Measurements from ENCODE around the gene DCDC2. TPM values are rescaled to one million over a fixed set of nuclear protein-coding genes. Genes with fewer than 3 reads are reported as not detected.

DCDC2 gene
- total RNA-seq, 1 donor from 2014 or later = not detected

DNA sequence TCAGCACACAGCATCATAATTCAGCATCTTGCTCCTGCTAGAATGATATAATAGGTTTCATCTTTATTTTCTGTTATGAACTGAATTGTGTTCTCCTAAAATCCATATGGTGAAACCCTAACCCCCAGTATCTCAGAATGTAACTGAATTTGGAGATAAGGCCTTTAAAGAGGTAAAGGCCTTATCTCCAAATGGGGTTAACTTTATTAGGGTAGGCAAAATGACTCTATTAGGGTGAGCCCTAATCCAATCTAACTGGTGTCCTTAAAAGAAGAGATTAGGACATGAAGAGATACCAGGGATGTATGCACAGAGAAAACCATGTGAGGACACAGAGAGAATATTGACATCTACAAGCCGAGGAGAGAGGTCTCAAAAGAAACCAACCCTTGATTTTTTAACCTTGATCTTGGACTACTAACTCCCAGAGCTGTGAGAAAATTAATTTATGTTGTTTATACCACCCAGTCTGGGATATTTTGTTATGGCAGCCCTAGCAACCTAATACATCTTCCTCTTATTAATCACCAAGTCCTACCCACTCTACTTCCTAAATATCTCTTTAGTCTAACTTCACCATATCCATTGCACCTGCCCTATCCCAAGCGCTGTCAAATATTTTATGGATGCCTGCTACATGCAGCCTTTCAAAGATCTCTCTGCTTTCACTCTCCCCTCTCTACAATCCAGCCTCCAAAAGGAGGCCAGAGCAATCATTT is 36.4 kb upstream of the DCDC2 start:
- Mint-ChIP-seq H3K36me3 (ENCODE audit: unreplicated experiment) (peaks cover 10% of the 10 kb centered on the region), H3K4me1 (ENCODE audit: low read depth, unreplicated experiment) (no peaks in the 10 kb centered on the region), H3K27me3 (ENCODE audit: unreplicated experiment) (peaks cover 2% of the 10 kb centered on the region), H3K27ac (ENCODE audit: unreplicated experiment) (no peak overlapping the region), H3K4me3 (ENCODE audit: unreplicated experiment) (no peak overlapping the region), H3K9me3 (ENCODE audit: unreplicated experiment) (no peaks in the 10 kb centered on the region)
- no peak for DNase-seq
- TF ChIP-seq CTCF (IDR thresholded peaks at IDR 0.05; ENCODE audit: partially characterized antibody, unreplicated experiment) = no peak

DNA sequence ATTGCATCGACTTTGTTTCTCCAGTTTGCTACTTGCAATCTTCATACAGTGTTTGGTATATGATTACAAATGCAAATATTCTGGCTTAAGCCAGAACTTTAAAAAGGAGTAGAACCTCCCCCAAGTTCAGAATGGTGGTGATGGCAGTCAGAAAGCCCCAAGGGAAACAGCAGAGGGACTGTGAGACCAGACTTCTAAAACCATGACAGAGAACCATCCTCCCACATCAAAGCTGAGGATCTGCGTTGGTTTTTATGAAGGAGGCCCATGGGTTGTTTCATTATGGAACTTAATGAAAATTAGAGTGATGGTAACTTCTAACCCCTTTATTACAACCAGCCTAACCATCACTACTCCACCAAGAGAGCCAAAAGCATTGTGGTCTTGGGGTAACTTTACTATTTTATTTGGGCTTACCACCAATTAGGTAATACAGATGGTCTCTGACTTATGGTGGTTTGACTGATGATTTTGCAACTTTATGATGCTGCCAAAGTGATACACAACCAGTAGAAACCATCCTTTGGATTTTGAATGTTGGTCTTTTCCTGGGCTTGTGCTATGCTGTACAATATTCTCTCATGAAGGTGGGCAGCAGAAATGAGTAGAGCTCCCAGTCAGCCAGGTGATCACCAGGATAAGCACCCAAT is 34.0 kb upstream of the DCDC2 start:
- H3K27ac Mint-ChIP-seq (ENCODE audit: unreplicated experiment) = no peak overlapping the region
- H3K27me3 Mint-ChIP-seq (ENCODE audit: unreplicated experiment) = peaks cover 2% of the 10 kb centered on the region
- H3K9me3 Mint-ChIP-seq (ENCODE audit: unreplicated experiment) = no peaks in the 10 kb centered on the region
- H3K4me1 Mint-ChIP-seq (ENCODE audit: low read depth, unreplicated experiment) = no peaks in the 10 kb centered on the region
- TF ChIP-seq CTCF (IDR thresholded peaks at IDR 0.05; ENCODE audit: partially characterized antibody, unreplicated experiment) = no peak
- peaks cover 7% of the 10 kb centered on the region for H3K36me3 Mint-ChIP-seq (ENCODE audit: unreplicated experiment)
- DNase-seq = no peak
- H3K4me3 Mint-ChIP-seq (ENCODE audit: unreplicated experiment) = no peak overlapping the region

DNA sequence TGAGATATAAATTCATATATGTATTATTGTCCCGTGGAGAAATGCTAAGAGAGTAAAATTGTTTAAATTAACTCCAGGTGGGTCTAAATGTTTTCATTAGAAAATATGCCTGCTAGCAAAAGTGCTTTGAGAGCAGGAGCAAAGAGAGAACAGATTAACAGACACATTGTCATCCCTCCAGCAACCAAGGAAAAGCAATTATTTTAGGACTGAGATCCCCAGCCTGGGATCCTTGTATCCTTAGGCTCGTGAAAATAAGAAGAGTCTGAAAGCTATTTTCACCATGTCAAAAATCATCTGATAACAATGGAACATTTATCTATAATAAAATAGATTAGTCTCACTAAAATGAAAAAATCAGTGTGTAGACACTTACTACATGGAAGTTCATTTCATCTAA is 33.3 kb upstream of the DCDC2 start:
- DNase-seq = no peak
- no peak overlapping the region for H3K4me3 Mint-ChIP-seq (ENCODE audit: unreplicated experiment)
- no peak for TF ChIP-seq CTCF (IDR thresholded peaks at IDR 0.05; ENCODE audit: partially characterized antibody, unreplicated experiment)
- H3K9me3 Mint-ChIP-seq (ENCODE audit: unreplicated experiment) = no peaks in the 10 kb centered on the region
- H3K27me3 Mint-ChIP-seq (ENCODE audit: unreplicated experiment) = peaks cover 2% of the 10 kb centered on the region
- H3K36me3 Mint-ChIP-seq (ENCODE audit: unreplicated experiment) = peaks cover under 1% of the 10 kb centered on the region
- no peak overlapping the region for H3K27ac Mint-ChIP-seq (ENCODE audit: unreplicated experiment)
- H3K4me1 Mint-ChIP-seq (ENCODE audit: low read depth, unreplicated experiment) = no peaks in the 10 kb centered on the region

DNA sequence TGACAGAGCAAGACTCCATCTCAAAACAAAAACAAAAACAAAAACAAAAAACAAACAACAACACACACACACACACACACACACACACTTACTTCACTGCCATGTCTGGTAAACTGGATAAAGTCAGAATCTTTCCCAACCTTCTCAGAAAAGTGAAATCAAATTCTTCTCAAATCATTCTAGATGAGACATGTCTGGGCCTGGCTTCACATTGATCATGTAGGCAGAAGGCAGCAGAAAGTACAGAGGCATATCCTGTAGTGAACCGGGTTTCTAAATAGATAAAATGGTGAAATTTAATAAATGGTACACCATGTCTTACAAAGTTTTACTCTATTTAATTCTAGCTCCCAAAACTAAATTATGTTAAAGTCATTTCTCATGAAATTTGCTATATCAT is 30.0 kb upstream of the DCDC2 start:
- Mint-ChIP-seq H3K4me1 (ENCODE audit: low read depth, unreplicated experiment) (no peaks in the 10 kb centered on the region), H3K9me3 (ENCODE audit: unreplicated experiment) (no peaks in the 10 kb centered on the region), H3K27ac (ENCODE audit: unreplicated experiment) (no peak overlapping the region), H3K4me3 (ENCODE audit: unreplicated experiment) (no peak overlapping the region), H3K36me3 (ENCODE audit: unreplicated experiment) (no peaks in the 10 kb centered on the region), H3K27me3 (ENCODE audit: unreplicated experiment) (peaks cover 2% of the 10 kb centered on the region)
- DNase-seq = no peak
- no peak for TF ChIP-seq CTCF (IDR thresholded peaks at IDR 0.05; ENCODE audit: partially characterized antibody, unreplicated experiment)
